ENCODE results near the gene GPX6. TPM values are rescaled to one million over a fixed set of nuclear protein-coding genes. Genes with fewer than 3 reads are reported as not detected.

GPX6 gene
- total RNA-seq, 4 donors from 2014 or later: not detected

DNA sequence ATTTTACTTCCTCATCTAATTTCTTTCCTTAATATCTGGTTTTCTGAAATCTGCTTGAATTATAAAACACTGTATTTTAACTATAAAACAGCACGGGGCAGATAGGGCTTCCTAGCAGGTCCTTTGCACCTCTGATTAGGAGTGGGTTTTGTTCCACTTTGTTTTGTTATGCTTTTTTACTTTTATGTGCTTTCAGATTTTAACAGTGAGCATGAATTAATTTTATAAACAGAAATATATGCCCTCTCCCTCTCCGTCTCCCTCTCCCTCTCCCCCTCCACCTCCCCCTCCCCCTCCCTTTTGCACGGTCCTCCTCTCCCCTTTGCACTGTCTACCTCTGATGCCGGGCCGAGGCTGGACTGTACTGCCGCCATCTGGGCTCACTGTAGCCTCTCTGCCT lies 14.3 kb downstream of the GPX6 start:
- no peak overlapping the region for H3K4me3 ChIP-seq (ENCODE audit: low read depth, poor library complexity, severe bottlenecking)
- TF ChIP-seq POLR2A (IDR thresholded peaks at IDR 0.05): no peak
- TF ChIP-seq, protein P1, sequence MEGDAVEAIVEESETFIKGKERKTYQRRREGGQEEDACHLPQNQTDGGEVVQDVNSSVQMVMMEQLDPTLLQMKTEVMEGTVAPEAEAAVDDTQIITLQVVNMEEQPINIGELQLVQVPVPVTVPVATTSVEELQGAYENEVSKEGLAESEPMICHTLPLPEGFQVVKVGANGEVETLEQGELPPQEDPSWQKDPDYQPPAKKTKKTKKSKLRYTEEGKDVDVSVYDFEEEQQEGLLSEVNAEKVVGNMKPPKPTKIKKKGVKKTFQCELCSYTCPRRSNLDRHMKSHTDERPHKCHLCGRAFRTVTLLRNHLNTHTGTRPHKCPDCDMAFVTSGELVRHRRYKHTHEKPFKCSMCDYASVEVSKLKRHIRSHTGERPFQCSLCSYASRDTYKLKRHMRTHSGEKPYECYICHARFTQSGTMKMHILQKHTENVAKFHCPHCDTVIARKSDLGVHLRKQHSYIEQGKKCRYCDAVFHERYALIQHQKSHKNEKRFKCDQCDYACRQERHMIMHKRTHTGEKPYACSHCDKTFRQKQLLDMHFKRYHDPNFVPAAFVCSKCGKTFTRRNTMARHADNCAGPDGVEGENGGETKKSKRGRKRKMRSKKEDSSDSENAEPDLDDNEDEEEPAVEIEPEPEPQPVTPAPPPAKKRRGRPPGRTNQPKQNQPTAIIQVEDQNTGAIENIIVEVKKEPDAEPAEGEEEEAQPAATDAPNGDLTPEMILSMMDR (IDR thresholded peaks at IDR 0.05): no peak
- WGBS, 2 donors: 91% methylated on average over 6 of the region's 6 CpGs
- intact Hi-C loops (cut with DNase I; ENCODE audit: low total_unique reads): no loop called here
- DNase-seq (ENCODE audit: low spot score in 2 of 2): no peak

- intact Hi-C loops (cut with DNase I; ENCODE audit: low total_unique reads): no loop called here
- WGBS, 2 donors: 40 to 47% methylated on average over 3 of the region's 3 CpGs
- DNase-seq (ENCODE audit: low spot score in 2 of 2): no peak
- H3K4me3 ChIP-seq (ENCODE audit: low read depth, poor library complexity, severe bottlenecking): no peak overlapping the region
- no peak for TF ChIP-seq POLR2A (IDR thresholded peaks at IDR 0.05)
- TF ChIP-seq, protein P1 (IDR thresholded peaks at IDR 0.05): no peak
These were observed 17.7 kb downstream of the GPX6 start for GRCh38 chr6:28497893-28498292.

DNA sequence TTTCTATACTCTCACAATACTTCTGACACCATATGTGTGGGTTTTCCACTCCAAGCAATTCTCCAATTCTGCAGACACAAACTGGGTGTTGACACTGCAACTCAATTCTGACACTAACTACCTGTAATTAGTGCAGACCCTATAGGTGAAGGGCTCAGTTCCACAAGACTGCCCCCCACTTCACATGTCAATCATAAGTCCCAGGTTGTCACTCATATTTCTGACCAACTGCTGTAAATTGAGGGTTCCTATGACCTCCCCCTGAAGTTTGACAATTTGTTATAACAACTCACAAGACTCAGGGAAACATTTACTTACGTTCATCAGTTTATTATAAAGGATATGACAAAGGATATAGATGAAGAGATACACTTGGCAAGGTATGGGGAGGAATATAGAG lies 18.3 kb downstream of the GPX6 start:
- 67 to 77% methylated on average over 1 of the region's 1 CpG for WGBS, 2 donors
- no peak for DNase-seq (ENCODE audit: low spot score in 2 of 2)
- no peak for TF ChIP-seq POLR2A (IDR thresholded peaks at IDR 0.05)
- TF ChIP-seq, protein P1 (IDR thresholded peaks at IDR 0.05): no peak
- intact Hi-C loops (cut with DNase I; ENCODE audit: low total_unique reads): no loop called here
- H3K4me3 ChIP-seq (ENCODE audit: low read depth, poor library complexity, severe bottlenecking): no peak overlapping the region

DNA sequence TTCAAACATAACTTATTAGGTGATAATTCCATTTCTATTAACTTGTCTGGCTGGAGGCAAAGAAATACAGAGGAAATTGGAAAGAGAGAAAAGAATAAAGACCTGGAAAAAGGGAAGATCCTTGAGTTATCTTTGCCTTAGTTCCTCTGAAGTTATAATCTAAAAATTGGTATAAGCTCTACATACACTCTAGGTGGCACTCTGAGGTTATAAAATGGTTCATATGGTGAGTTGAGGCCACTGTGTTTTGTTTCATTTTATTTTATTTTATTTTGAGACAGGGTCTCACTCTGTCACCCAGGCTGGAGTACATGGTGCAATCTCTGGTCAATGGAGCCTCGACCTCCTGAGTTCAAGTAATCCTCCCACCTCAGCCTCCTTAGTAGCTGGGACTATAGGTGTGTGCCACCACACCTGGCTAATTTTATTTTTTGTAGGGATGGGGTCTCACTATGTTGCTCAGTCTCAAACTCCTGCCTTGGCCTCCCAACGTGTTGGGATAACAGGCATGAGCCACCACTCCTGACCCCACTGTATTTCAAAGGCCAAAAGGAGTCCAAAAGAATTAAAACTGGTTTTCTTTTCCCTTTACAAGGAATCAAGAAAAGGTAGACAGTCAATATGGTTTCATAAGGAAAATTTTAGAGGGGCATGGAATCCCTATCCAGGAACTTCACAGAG lies 19.4 kb downstream of the GPX6 start:
- intact Hi-C loops (cut with DNase I; ENCODE audit: low total_unique reads): no loop called here
- no peak overlapping the region for H3K4me3 ChIP-seq (ENCODE audit: low read depth, poor library complexity, severe bottlenecking)
- TF ChIP-seq POLR2A (IDR thresholded peaks at IDR 0.05): no peak
- TF ChIP-seq, protein P1 (IDR thresholded peaks at IDR 0.05): no peak
- WGBS, 2 donors: 41 to 44% methylated on average over 2 of the region's 2 CpGs
- no peak for DNase-seq (ENCODE audit: low spot score in 2 of 2)

- 57 to 64% methylated on average over 3 of the region's 3 CpGs for WGBS, 2 donors
- intact Hi-C loops (cut with DNase I; ENCODE audit: low total_unique reads): no loop called here
- no peak for DNase-seq (ENCODE audit: low spot score in 2 of 2)
- TF ChIP-seq, protein P1 (IDR thresholded peaks at IDR 0.05): no peak
- no peak for TF ChIP-seq POLR2A (IDR thresholded peaks at IDR 0.05)
- H3K4me3 ChIP-seq (ENCODE audit: low read depth, poor library complexity, severe bottlenecking): no peak overlapping the region
These were observed 23.6 kb downstream of the GPX6 start for GRCh38 chr6:28491984-28492317.
